H54 (cell line): ENCODE data around the gene ARFRP1.
A peak's percentile ranks its signal among the peaks of the same experiment; 100 is the strongest.

Experiments
- DNase-seq: peaks from one replicate; pipeline ENCODE4 v3.0.0; 2011; ENCODE audit warnings: low spot score, mixed read lengths; ENCODE audit not compliant: insufficient read length
- FAIRE-seq: peaks from 3 replicates; lab custom pipeline; 2011; peaks lifted over from hg19 to GRCh38; lab: Jason Lieb, UNC
- POLR2A ChIP-seq: IDR thresholded peaks from 2 replicates; pipeline ENCODE4 v1.6.1; 2011; ENCODE audit warnings: low read depth, mild to moderate bottlenecking, low read length

ARFRP1 gene, protein sequence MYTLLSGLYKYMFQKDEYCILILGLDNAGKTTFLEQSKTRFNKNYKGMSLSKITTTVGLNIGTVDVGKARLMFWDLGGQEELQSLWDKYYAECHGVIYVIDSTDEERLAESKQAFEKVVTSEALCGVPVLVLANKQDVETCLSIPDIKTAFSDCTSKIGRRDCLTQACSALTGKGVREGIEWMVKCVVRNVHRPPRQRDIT

DNA sequence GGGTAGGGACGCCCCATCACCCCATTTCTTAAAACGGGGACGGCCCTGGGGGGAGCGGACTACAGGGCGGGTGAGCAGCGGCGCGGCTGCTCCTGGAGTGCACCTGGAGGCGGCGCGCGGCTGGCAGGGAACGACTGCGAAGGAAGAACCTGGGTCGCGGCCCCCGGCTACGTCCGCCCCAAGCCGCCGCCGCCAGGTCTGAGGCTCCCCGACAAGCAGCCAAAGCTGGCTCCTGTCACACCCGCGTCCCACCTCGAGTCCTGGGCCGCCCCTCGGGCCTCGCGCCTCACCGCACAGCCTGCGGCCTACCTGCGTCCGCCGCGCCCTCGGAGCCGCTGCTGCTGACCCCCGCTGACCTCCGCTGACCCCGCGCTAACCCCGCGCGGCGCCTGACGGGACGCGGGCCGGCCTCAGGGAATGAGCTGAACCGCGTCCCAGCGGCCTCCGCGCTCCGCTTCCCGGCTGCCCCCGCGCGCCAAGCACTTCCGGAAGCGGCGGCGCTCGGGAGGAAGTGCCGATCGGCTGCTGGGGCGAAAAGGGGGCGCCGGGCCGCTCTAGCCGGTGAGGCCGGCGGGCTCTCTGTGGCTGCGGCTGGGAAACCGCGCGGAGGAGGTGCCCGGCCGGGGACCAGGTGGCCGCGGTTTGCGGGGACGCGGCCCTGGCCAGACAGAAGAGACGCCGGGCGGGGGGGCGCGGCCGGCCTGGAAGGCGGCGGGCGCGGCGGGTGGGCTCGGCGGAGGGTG, at the start of gene ARFRP1, which contains the start of gene ZGPAT:
TSS of gene ARFRP1 (minus strand) at position 419 of the 743 bp plus-strand sequence. CDS start 885 bp downstream, outside the sequence.
TSS of gene ZGPAT (plus strand) at position 482 of the 743 bp plus-strand sequence. CDS start 542 bp downstream, outside the sequence.
- peak; percentile 63; the same call in 1 of the 2 replicates for TF ChIP-seq POLR2A
- DNase-seq (peak; percentile 87), FAIRE-seq (no peak)

DNA sequence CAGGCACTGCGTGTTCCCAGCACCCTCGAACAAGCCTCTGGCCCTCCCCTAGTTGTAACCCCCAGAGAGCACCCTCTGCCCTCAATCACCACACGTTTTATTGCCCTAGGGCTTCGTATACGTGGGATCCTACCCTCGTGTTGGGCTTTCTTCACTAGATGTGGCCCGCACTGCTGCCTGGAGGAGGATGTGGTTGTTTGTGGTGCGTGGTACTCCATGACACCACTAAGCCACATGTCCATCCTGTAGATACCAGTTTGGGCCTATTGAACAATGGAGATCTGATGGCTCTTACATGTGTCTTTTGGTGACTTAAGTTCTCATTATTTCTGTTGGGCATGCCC, 48.8 kb upstream of the ARFRP1 start:
- no peak for TF ChIP-seq POLR2A
- no peak for FAIRE-seq
- DNase-seq: no peak

DNA sequence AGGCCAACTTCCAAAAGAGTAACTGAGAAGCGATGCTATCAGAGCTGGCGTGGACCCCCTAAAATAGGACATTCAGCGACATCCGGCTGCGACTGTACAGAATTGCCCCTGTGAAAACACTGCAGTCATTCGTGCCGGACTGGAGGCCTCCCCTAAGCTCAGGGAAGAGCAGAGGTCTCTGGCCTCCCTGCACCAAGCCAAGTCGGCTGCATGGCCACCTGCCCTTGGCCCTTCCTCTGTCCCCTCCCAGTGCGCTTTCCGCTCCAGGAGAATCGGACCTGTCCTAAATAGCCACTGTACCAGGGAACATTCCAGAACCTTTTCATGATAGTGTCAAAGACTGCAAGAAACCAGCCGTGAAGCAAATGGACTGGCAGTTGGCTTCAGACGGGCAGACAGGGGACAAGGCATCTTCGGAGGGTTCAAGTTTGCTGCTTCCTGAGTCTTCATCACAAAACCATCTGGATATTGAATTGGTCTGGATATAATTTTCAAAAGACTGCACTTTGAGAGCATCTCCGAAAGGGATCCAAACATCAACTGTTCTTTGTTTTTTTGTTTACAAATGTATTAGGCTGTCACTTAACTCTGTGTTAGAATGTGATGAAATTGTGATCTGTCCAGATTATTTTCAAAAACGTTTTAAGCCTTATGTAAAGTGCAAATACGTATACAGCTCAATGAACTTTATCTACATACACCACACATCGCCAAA, 48.3 kb upstream of the ARFRP1 start:
- TF ChIP-seq POLR2A: no peak
- no peak for FAIRE-seq
- no peak for DNase-seq

DNA sequence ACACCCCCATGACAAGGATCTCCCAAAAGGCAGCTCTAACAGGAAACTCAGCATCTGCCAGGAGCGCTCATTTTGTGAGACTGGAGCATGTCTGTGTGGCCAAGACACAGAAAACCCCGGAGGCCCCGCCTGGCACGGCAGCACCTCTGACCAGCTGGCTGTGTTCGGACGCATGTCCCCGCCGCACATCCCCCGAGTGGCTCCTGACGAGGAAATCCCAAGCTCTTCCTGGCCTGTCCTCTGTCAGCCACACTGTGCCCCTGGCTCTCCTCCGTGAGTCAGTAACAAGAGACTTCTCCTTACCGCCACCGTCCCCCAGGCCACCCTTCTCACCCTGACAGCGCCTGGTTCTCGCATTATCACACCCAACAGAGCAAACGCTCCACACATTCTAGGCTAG, 46.2 kb upstream of the ARFRP1 start:
- DNase-seq: no peak
- no peak for TF ChIP-seq POLR2A
- FAIRE-seq: no peak

DNA sequence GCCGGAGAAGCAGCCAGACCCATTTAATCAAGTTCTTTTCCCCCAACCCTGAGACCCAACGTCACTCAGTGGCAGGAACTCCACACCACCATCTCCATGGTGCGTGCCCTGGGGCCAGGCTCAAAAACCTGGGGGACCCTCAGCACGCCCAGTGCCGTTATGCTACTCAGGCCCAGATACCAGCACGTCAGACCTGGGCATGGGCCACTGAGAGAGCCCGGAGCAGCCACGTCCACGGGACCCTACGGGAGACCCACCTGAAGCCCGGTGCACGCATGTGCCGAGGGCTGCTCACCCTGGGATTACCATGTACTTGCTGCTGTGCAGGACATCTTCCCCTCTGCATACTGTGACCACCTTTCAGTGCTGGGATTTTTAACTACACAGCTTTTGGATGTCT, 45.6 kb upstream of the ARFRP1 start:
- no peak for TF ChIP-seq POLR2A

DNA sequence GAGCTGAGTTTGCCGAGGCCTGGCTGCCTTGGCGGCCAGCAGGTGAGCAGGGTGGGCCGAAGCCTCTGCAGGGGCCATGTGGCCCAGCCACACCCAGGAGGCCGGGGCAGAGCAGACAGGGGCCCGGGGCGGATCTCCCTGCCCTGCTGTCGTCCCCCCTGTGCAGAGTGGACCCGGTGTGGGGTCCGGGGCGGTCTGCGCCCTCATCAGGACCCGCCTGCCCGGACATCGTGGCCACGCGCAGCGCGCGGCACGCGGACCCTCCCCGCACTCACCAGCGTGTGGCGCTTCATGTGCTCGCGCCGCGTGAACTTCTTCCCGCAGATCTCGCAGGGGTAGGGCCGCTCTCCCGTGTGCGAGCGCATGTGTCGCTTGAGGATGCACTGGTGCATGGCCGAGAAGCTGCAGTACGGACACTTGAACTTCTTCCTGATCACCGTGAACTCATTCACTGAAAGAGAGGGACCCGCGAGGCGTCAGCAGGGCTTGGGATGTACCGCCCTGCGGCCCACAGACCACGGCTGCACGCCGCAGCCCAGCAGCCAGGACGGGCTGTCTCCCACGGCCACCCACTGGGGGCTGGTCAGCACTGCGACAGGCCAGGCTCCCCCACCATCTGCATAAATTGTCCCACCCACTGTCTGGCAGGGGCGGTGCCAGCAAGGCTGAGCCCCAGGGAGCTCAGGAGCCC, 44.8 kb upstream of the ARFRP1 start:
- no peak for FAIRE-seq
- DNase-seq: no peak
- TF ChIP-seq POLR2A: no peak

More for the DNA sequence above, 45.6 kb upstream of the ARFRP1 start:
- FAIRE-seq: no peak
- DNase-seq: no peak

DNA sequence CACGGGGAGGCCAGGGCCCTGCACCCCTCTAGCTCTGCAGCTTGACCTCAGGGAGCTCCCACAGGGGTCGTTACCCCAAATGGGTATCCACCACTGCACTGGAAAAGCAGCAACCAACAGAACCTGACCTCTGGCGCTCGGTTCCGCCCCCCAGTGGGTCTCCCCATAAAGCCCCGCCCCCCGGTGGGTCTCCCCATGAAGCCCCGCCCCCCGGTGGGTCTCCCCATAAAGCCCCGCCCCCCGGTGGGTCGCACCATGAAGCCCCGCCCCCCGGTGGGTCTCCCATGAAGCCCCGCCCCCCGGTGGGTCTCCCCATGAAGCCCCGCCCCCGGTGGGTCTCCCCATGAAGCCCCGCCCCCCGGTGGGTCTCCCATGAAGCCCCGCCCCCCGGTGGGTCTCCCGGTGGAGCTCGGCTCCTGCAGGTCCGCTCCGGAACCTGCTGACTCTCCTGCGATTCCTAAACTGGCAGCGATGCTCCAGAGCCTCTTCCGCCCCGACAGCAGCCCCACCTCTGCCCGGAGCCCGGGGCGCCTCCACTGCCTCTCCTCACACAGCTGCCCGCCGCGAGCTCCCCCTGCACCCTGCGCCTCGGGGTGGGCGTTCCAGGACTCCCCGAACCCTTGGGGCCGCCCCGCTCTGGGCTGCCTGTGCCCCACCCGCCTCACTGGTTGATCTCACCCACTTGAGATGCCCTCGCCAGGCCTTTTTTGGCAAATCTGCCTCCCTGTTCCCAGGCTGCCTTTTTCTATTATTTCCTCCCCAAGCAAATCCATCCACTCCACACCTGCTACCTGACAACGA, 43.9 kb upstream of the ARFRP1 start:
- FAIRE-seq: no peak
- TF ChIP-seq POLR2A: no peak
- no peak for DNase-seq

DNA sequence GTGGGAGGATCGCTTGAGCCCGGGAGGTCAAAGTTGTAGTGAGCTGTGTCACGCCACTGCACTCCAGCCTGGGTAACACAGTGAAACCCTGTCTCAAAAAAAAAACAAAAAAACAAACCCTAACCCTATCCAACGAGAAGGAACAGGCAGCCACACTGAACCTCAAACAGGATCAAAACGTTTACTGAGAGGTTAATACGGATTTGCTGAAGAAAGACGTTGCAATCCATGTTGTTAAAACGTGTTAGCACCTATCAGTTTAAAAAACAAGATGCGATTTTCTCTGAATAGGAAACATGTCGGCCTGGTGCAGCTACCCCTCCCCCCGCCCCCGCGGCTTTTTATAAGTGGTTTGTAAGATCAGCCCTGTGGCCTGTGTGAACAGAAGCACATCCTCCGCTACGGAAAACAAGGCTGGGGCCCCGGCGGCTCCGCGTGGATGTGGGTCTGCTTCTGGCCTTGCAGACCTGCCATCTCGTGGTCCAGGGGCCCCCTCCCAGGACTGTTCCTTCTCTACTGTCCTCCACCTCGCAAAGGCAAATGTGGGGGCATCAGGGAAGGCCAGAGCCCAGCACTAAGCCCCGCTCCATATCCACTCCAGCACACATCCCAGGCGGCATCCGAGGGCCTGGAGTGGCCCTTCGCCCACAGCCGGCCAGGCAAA, 43.2 kb upstream of the ARFRP1 start:
- FAIRE-seq (no peak), DNase-seq (no peak)
- no peak for TF ChIP-seq POLR2A

DNA sequence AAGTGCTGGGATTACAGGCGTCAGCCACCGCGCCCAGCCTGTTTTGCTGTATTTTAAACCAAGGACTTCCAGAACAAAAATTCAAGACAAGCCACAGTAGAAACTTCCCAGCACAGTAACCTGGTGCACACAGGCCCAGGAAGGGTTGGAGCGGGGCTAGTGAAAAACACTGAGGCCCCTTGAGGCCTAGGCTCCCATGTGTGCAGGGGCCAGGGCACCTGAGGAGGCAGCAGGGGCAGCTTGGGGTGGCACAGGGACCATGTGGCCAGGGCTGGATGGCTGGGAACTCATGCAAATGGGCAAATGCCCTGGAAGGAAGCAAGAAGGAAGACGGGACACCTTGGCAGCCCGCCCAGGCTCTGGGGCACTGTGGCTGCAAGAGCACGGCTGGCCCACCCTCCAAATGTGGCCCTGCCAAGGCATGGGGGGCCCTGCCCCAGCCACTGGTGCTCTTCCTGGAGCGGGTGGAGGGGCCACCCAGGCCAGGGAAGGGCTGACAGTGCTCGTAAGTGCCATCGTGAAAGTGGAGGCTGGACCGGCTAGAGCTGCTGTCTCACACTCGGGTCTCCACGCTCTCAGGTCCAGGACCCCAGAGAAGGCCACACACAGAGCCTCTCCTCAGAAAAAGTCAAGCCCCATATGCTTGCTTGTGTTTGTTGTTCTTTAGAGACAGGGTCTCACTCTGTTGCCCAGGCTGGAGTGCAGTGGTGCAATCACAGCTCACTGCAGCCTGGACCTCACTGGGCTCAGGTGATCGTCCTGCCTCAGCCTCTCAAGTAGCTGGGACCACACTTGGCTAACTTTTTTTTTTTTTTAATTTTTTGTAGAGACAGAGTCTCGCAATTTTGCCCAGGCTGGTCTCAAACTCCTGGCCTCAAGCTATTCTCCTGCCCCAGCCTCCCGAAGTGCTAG, 42.1 kb upstream of the ARFRP1 start:
- FAIRE-seq (no peak), DNase-seq (no peak)
- TF ChIP-seq POLR2A: no peak

DNA sequence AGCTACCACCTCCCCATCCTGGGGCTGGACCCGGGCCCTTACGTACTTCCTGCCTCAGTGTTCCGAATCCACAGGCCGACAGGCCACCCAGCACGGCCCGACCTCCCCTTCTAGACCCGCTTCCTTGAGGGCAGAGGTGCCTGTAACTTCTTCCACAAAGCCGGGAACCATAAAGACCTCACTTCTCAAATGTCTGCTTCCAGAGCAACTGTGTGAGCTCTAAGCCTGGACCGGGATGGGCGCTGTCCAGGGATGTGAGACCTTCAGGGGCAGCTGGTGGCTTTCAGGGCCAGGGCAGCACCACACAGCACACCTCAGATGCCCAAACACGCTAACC, 41.1 kb upstream of the ARFRP1 start:
- DNase-seq (no peak), FAIRE-seq (no peak)
- no peak for TF ChIP-seq POLR2A

DNA sequence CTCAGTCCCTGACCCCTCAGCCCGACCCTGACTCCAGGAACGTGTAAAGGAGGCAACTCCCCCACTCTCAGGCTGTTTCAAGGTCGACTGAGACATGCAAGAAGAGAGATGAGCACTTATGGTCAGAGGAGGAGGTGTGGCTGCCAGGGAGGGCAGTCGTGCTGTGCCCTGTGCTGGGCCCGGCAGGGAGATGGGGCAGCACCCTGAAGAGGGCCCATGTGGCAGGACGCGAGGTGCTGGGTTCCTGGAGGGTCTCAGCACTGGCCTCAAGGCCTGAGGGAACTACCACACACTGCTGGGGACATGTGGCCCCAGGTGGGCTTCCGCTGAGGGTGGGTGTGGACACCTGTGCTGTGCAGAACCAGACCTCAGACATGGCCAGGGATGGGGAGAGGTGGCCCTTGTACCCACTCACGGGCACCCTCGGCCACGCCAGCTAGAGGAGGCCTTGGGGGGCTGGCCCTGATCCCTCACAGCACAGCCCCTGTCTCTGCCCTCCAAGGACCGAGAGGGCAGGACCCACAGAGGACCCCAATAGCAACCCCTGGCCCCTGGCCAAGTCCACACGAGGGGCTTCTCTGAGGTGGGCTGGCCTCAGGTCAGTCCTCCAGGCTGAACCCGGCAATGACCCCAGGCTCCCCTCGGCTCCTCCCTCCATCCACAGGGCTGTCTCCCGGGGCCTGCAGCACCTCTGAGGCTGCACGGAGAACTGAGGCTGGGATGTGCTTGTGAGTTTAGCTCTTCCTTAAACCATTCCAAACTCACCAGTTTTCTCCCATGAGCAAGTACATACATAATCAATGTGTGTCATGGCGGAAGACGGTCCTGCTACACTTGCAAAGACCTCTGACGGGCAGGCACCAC, 40.5 kb upstream of the ARFRP1 start:
- DNase-seq (no peak), FAIRE-seq (no peak)
- no peak for TF ChIP-seq POLR2A
